ENCODE measurements around the gene MAST4. TPM values are rescaled to one million over a fixed set of nuclear protein-coding genes. Genes with fewer than 3 reads are reported as not detected.

MAST4 gene
- total and polyA plus RNA-seq, 2 donors (not counting 1 experiment from before 2014, with no cell fraction given), result 2.5 to 57.1 TPM

GRCh38 chr5:66646570-66646969 is 50.4 kb downstream of the MAST4 start:
- Histone ChIP-seq H3K36me3 (replicated peaks in 1 of 2; ENCODE audit: control extremely low read depth in 1 of 2, control insufficient read depth in 1 of 2, extremely low read depth in 1 of 2, insufficient read depth in 2 of 2, low read length in 1 of 2) (no peaks in the 10 kb centered on the region), H2AFZ (ENCODE audit: insufficient read depth, low read depth, low read length, poor library complexity, severe bottlenecking) (no peak overlapping the region), H3K27ac (ENCODE audit: low read length in 2 of 2) (no peak overlapping the region), H4K20me1 (ENCODE audit: control insufficient read depth, insufficient read depth, low read length, poor library complexity, severe bottlenecking) (no peaks in the 10 kb centered on the region), H3K4me2 (replicated peaks; ENCODE audit: low read depth, low read length, poor library complexity, severe bottlenecking) (no peak overlapping the region), H3K79me2 (ENCODE audit: control insufficient read depth, insufficient read depth, low read length) (no peaks in the 10 kb centered on the region), H3K4me3 (ENCODE audit: control extremely low read depth in 1 of 5, extremely low read depth in 1 of 5, insufficient read depth in 1 of 5, low read depth in 2 of 5, low read length in 4 of 5) (no peak overlapping the region), H3K9ac (ENCODE audit: low read length) (no peak overlapping the region), H3K9me3 (ENCODE audit: control extremely low read depth in 1 of 3, control insufficient read depth in 2 of 3, insufficient read depth in 1 of 3, low read length in 2 of 3) (peaks cover 0 to 2% (median 2%) of the 10 kb centered on the region in 3 donors), H3K4me1 (ENCODE audit: control insufficient read depth in 2 of 2, insufficient read depth in 2 of 2, low read length in 2 of 2) (no peaks in the 10 kb centered on the region), H3K27me3 (replicated peaks in 1 of 4; ENCODE audit: control extremely low read depth in 1 of 4, control insufficient read depth in 3 of 4, insufficient read depth in 4 of 4, low read length in 3 of 4) (no peaks in the 10 kb centered on the region)
- TF ChIP-seq EZH2 (IDR thresholded peaks at IDR 0.05; ENCODE audit: borderline replicate concordance, insufficient read depth, low read depth, low read length, poor library complexity, severe bottlenecking) (no peak), CTCF (IDR thresholded peaks at IDR 0.05) (no peak)
- peaks cover 2% of the 10 kb centered on the region for H3K4me1 Mint-ChIP-seq
- ATAC-seq (ENCODE audit: low read depth) (no peak), DNase-seq (no peak)
- CTCF ChIA-PET, result no interaction called here
- intact Hi-C loops (cut with micrococcal nuclease), result no loop called here
- no CpG with 5 or more reads among the region's 2 CpGs for WGBS (ENCODE audit: insufficient coverage)
- H3K27me3 Mint-ChIP-seq, result no peaks in the 10 kb centered on the region
- H3K4me3 Mint-ChIP-seq, result no peak overlapping the region
- no peak overlapping the region for H3K27ac Mint-ChIP-seq
- POLR2A ChIA-PET, result no interaction called here
- peaks cover 3% of the 10 kb centered on the region for H3K9me3 Mint-ChIP-seq (ENCODE audit: insufficient read depth)

- Histone ChIP-seq H3K9ac (ENCODE audit: low read length) (no peak overlapping the region), H3K36me3 (replicated peaks in 1 of 2; ENCODE audit: control extremely low read depth in 1 of 2, control insufficient read depth in 1 of 2, extremely low read depth in 1 of 2, insufficient read depth in 2 of 2, low read length in 1 of 2) (no peaks in the 10 kb centered on the region), H4K20me1 (ENCODE audit: control insufficient read depth, insufficient read depth, low read length, poor library complexity, severe bottlenecking) (no peaks in the 10 kb centered on the region), H3K9me3 (ENCODE audit: control extremely low read depth in 1 of 3, control insufficient read depth in 2 of 3, insufficient read depth in 1 of 3, low read length in 2 of 3) (peaks cover 0 to 4% (median 3%) of the 10 kb centered on the region in 3 donors), H3K27ac (ENCODE audit: low read length in 2 of 2) (no peak overlapping the region), H3K79me2 (ENCODE audit: control insufficient read depth, insufficient read depth, low read length) (no peaks in the 10 kb centered on the region), H2AFZ (ENCODE audit: insufficient read depth, low read depth, low read length, poor library complexity, severe bottlenecking) (no peak overlapping the region), H3K4me1 (ENCODE audit: control insufficient read depth in 2 of 2, insufficient read depth in 2 of 2, low read length in 2 of 2) (no peaks in the 10 kb centered on the region), H3K4me2 (replicated peaks; ENCODE audit: low read depth, low read length, poor library complexity, severe bottlenecking) (no peak overlapping the region), H3K27me3 (replicated peaks in 1 of 4; ENCODE audit: control extremely low read depth in 1 of 4, control insufficient read depth in 3 of 4, insufficient read depth in 4 of 4, low read length in 3 of 4) (no peaks in the 10 kb centered on the region), H3K4me3 (ENCODE audit: control extremely low read depth in 1 of 5, extremely low read depth in 1 of 5, insufficient read depth in 1 of 5, low read depth in 2 of 5, low read length in 4 of 5) (no peak overlapping the region)
- ATAC-seq (ENCODE audit: low read depth) (no peak), DNase-seq (no peak)
- peaks cover 2% of the 10 kb centered on the region for H3K4me1 Mint-ChIP-seq
- no peak overlapping the region for H3K27ac Mint-ChIP-seq
- CTCF ChIA-PET, result interaction anchor here (0.9 kb wide), 1 partner anchor 162 kb away, joined by 3 read pairs; no protein-coding TSS in a partner anchor
- TF ChIP-seq CTCF (IDR thresholded peaks at IDR 0.05) (no peak), EZH2 (IDR thresholded peaks at IDR 0.05; ENCODE audit: borderline replicate concordance, insufficient read depth, low read depth, low read length, poor library complexity, severe bottlenecking) (no peak)
- intact Hi-C loops (cut with micrococcal nuclease), result no loop called here
- H3K4me3 Mint-ChIP-seq, result no peak overlapping the region
- H3K27me3 Mint-ChIP-seq, result no peaks in the 10 kb centered on the region
- WGBS (ENCODE audit: insufficient coverage), result no CpG with 5 or more reads among the region's 3 CpGs
- peaks cover 6% of the 10 kb centered on the region for H3K9me3 Mint-ChIP-seq (ENCODE audit: insufficient read depth)
- POLR2A ChIA-PET, result no interaction called here
Observed at GRCh38 chr5:66647146-66647856, 51.1 kb downstream of the MAST4 start.

Data from B cell (primary cell).